HG03066 (cell line): ENCODE data around the gene TEX13B.

Experiments
- ATAC-seq: cut with Tn5 transposase; IDR thresholded peaks from one replicate; pipeline ENCODE4 v1.9.1; 2021; ENCODE audit warnings: low read depth; ENCODE audit not compliant: unreplicated experiment

Gene TEX13B

GRCh38 chrX:107940095-107940494, 42.1 kb downstream of the TEX13B start:
- no peak for ATAC-seq

GRCh38 chrX:107936434-107936730, 45.8 kb downstream of the TEX13B start:
- no peak for ATAC-seq

DNA sequence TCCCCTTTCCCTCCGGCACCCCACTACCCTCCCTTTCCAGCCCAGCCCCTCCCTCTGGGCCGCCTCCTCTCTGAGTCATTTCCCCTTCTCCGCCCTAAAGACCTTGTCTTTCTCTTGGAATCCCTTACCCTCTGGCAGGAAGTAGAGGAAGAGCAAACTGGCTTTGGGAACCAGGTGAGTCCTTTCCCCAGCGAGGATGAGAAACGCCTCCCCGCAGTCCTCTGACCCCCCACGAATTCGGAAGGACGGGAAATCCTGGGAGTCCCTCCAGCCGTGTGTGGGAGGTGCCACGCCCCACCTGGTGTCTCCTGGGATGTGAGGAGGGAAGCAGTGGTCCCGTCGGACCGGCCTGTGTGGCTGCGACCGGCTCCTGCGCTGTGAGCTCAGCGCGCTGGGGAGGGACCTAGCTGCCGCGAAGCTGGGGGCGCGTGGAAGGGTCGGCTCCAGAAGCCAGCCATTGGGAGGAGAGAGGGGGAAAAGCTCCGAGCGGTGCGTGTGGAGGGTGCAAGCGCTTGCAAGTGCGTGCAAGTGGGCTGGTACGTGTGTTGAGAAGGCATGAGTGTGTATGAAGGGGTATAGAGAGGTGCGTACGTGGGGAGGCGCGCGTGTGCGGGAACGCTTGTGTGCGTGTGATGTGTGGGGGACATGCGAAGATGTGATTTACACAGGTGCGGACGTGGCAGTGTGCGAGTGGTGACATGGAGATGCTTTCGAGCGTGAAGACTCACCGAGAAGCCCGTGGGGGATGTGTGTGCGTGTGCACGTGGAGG, 46.3 kb downstream of the TEX13B start:
- ATAC-seq = no peak

GRCh38 chrX:107935200-107935599, 47.0 kb downstream of the TEX13B start:
- ATAC-seq = no peak

- ATAC-seq = no peak
These were observed 47.9 kb downstream of the TEX13B start for GRCh38 chrX:107934262-107934661.
